HL-60 (cell line): ENCODE measurements around the gene KLF5.

Experiments used
- TF ChIP-seq, protein P1 (sequence below): IDR thresholded peaks from one replicate; pipeline ENCODE4 v1.5.1; 2011; ENCODE audit warnings: low read length, control low read depth, inconsistent platforms; ENCODE audit not compliant: insufficient read depth
- TF ChIP-seq, protein P2 (sequence below): IDR thresholded peaks from 2 replicates; pipeline ENCODE4 v1.6.1; 2012; ENCODE audit warnings: low read depth; ENCODE audit not compliant: insufficient replicate concordance

DNA sequence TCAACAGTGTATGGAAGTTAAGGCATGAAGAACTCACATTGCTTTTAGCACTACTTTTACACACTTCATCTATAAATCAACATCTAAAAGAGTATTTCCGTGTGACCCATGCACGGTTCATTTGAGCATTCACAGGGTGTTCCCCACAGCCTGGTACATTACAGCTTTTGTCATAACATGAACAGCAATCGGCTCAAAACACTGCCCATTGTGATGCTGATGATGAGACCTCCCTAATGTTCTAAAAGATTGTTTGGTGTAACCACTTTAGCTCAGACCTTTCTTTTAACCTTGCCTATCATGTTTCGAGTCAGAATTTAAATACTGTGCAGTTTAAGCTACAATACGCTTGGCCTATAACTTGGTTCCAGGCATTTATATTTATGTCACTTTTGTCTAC, 4.1 kb upstream of the KLF5 start:
- TF ChIP-seq, protein P1, sequence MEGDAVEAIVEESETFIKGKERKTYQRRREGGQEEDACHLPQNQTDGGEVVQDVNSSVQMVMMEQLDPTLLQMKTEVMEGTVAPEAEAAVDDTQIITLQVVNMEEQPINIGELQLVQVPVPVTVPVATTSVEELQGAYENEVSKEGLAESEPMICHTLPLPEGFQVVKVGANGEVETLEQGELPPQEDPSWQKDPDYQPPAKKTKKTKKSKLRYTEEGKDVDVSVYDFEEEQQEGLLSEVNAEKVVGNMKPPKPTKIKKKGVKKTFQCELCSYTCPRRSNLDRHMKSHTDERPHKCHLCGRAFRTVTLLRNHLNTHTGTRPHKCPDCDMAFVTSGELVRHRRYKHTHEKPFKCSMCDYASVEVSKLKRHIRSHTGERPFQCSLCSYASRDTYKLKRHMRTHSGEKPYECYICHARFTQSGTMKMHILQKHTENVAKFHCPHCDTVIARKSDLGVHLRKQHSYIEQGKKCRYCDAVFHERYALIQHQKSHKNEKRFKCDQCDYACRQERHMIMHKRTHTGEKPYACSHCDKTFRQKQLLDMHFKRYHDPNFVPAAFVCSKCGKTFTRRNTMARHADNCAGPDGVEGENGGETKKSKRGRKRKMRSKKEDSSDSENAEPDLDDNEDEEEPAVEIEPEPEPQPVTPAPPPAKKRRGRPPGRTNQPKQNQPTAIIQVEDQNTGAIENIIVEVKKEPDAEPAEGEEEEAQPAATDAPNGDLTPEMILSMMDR: no peak
- TF ChIP-seq, protein P2, sequence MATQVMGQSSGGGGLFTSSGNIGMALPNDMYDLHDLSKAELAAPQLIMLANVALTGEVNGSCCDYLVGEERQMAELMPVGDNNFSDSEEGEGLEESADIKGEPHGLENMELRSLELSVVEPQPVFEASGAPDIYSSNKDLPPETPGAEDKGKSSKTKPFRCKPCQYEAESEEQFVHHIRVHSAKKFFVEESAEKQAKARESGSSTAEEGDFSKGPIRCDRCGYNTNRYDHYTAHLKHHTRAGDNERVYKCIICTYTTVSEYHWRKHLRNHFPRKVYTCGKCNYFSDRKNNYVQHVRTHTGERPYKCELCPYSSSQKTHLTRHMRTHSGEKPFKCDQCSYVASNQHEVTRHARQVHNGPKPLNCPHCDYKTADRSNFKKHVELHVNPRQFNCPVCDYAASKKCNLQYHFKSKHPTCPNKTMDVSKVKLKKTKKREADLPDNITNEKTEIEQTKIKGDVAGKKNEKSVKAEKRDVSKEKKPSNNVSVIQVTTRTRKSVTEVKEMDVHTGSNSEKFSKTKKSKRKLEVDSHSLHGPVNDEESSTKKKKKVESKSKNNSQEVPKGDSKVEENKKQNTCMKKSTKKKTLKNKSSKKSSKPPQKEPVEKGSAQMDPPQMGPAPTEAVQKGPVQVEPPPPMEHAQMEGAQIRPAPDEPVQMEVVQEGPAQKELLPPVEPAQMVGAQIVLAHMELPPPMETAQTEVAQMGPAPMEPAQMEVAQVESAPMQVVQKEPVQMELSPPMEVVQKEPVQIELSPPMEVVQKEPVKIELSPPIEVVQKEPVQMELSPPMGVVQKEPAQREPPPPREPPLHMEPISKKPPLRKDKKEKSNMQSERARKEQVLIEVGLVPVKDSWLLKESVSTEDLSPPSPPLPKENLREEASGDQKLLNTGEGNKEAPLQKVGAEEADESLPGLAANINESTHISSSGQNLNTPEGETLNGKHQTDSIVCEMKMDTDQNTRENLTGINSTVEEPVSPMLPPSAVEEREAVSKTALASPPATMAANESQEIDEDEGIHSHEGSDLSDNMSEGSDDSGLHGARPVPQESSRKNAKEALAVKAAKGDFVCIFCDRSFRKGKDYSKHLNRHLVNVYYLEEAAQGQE: no peak
